COLO829 (cell line): ENCODE measurements around the gene SLC35G3.
A peak's percentile ranks its signal among the peaks of the same experiment; 100 is the strongest.
"Not testable (repeated sequence)": the region's sequence is repeated elsewhere in the genome, so short reads cannot be mapped to it uniquely, and the experiment has no call there.

ENCODE experiments used
- DNase-seq: peaks from one replicate; pipeline ENCODE4 v3.0.0; 2012; ENCODE audit warnings: low spot score

SLC35G3 gene

GRCh38 chr17:35210741-35211140, 16.5 kb upstream of the SLC35G3 start:
- no peak for DNase-seq

GRCh38 chr17:35202582-35202981, 8.4 kb upstream of the SLC35G3 start:
- not testable (repeated sequence) for DNase-seq

- DNase-seq, result not testable (repeated sequence)
Observed at GRCh38 chr17:35195062-35195461, 869 bp upstream of the SLC35G3 start.

- no peak for DNase-seq
Observed at GRCh38 chr17:35192708-35193107, 1.5 kb downstream of the SLC35G3 start.

- DNase-seq, result no peak
Observed at GRCh38 chr17:35191001-35191695, 3.0 kb downstream of the SLC35G3 start.

GRCh38 chr17:35189291-35189690, 4.9 kb downstream of the SLC35G3 start:
- DNase-seq, result no peak

GRCh38 chr17:35188111-35188510, 6.1 kb downstream of the SLC35G3 start:
- no peak for DNase-seq

GRCh38 chr17:35187481-35187880, 6.7 kb downstream of the SLC35G3 start:
- no peak for DNase-seq

GRCh38 chr17:35185849-35186248, 8.3 kb downstream of the SLC35G3 start:
- no peak for DNase-seq

GRCh38 chr17:35184274-35184673, 9.9 kb downstream of the SLC35G3 start:
- no peak for DNase-seq

- DNase-seq, result no peak
Observed at GRCh38 chr17:35183332-35183731, 10.9 kb downstream of the SLC35G3 start.

- DNase-seq, result not testable (repeated sequence)
Observed at GRCh38 chr17:35179379-35179778, 14.8 kb downstream of the SLC35G3 start.

- no peak for DNase-seq
Observed at GRCh38 chr17:35176897-35177296, 17.3 kb downstream of the SLC35G3 start.

- no peak for DNase-seq
Observed at GRCh38 chr17:35175638-35176415, 18.4 kb downstream of the SLC35G3 start.

- no peak for DNase-seq
Observed at GRCh38 chr17:35174835-35175334, 19.3 kb downstream of the SLC35G3 start.

- not testable (repeated sequence) for DNase-seq
Observed at GRCh38 chr17:35172321-35172720, 21.9 kb downstream of the SLC35G3 start.

- no peak for DNase-seq
Observed at GRCh38 chr17:35171834-35172233, 22.4 kb downstream of the SLC35G3 start.

- DNase-seq, result peak; percentile 57
Observed at GRCh38 chr17:35170968-35171771, 23.0 kb downstream of the SLC35G3 start.

- DNase-seq, result no peak
Observed at GRCh38 chr17:35169835-35170363, 24.3 kb downstream of the SLC35G3 start.

GRCh38 chr17:35167666-35168065, 26.5 kb downstream of the SLC35G3 start:
- DNase-seq, result no peak

GRCh38 chr17:35167046-35167445, 27.1 kb downstream of the SLC35G3 start:
- DNase-seq, result no peak

- DNase-seq, result no peak
Observed at GRCh38 chr17:35166526-35166925, 27.7 kb downstream of the SLC35G3 start.
